Suprapubic skin (tissue), 3 donors: ENCODE data around the gene TNIK.

Experiments used
- CTCF ChIP-seq, 2 donors: fragments of 200-600 bp in 1 of 2; fragments of 450-650 bp in 1 of 2; sonication (generic) in 1 of 2; IDR thresholded peaks; one replicate each; pipeline ENCODE4 v1.5.1; 2016 to 2019; ENCODE audit warnings: antibody characterized with exemption in 2 of 2, mild to moderate bottlenecking in 1 of 2, moderate library complexity in 1 of 2
- EP300 ChIP-seq: sonication (generic); formaldehyde crosslinking; IDR thresholded peaks from one replicate; pipeline ENCODE4 v1.6.1; 2017; ENCODE audit warnings: antibody characterized with exemption
- POLR2A ChIP-seq, 2 donors: fragments of 450-650 bp; IDR thresholded peaks; one replicate each; pipeline ENCODE4 v1.6.1; 2017; ENCODE audit warnings: antibody characterized with exemption in 2 of 2, mild to moderate bottlenecking in 2 of 2, moderate library complexity in 2 of 2

- TF ChIP-seq CTCF (IDR thresholded peaks at IDR 0.05) (no peak), POLR2A (IDR thresholded peaks at IDR 0.05) (no peak), EP300 (no peak)
Observed at GRCh38 chr3:171451915-171452314, 8.3 kb downstream of the TNIK start.
